Umbilical cord (tissue), 2 donors: ENCODE data around the gene ADAMTSL5. TPM values are rescaled to one million over a fixed set of nuclear protein-coding genes. Genes with fewer than 3 reads are reported as not detected.

Source experiments
- DNase-seq: peaks from one replicate; pipeline ENCODE4 v3.0.0-alpha.2; 2015; ENCODE audit warnings: low spot score
- total RNA-seq: library from RNA; depleted of rRNA; stranded (reverse); fragments of >200 nt; gene quantifications from one replicate; pipeline ENCODE4 v1.2.3, GENCODE V29; 2014; ENCODE audit warnings: low replicate concordance; ENCODE audit not compliant: insufficient read depth

The ADAMTSL5 gene
- total RNA-seq, 1 donor from 2014 or later = 5.1 TPM

DNA sequence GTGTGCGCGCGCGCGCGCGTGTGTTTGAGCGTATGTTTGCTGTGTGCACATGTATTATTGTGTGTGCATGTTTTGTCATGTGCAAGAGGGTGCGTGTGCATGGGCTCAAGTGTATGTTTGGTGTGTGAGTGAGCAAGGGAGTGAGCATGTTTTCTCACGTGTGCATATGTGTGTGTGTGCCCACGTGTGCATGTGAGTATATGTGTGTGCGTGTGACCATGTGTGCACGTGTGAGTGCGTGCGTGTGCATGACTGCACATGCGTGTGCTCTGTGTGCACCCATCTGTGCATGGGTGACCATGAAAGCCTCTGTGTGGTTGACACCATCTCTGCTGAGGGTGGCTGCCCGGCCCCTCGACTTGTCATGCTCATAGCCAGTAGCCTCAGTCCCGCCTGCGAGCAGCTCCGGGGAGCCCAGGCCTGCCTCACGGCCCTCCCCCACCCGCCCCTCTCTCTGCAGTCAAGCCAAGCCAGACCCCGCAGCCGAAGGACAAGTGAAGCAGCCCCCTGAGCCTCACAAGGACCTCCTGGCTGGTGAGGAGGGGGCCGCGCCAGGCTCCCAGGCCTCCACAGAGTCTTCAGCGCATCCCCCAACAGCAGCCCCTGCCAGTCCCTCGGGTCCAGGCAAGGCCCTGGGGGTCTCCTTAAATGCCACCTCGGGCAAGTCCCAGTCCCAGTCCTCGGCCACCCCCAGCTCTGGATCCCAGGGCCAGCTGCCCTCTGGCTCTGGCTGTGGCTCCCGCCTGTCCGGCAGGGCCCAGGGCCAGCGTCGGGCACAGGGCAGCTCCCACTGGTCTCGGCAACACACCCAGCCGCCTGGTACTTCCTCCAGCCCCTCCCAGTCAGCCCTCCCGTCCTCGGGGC is 15.9 kb downstream of the ADAMTSL5 start:
- no peak for DNase-seq

DNA sequence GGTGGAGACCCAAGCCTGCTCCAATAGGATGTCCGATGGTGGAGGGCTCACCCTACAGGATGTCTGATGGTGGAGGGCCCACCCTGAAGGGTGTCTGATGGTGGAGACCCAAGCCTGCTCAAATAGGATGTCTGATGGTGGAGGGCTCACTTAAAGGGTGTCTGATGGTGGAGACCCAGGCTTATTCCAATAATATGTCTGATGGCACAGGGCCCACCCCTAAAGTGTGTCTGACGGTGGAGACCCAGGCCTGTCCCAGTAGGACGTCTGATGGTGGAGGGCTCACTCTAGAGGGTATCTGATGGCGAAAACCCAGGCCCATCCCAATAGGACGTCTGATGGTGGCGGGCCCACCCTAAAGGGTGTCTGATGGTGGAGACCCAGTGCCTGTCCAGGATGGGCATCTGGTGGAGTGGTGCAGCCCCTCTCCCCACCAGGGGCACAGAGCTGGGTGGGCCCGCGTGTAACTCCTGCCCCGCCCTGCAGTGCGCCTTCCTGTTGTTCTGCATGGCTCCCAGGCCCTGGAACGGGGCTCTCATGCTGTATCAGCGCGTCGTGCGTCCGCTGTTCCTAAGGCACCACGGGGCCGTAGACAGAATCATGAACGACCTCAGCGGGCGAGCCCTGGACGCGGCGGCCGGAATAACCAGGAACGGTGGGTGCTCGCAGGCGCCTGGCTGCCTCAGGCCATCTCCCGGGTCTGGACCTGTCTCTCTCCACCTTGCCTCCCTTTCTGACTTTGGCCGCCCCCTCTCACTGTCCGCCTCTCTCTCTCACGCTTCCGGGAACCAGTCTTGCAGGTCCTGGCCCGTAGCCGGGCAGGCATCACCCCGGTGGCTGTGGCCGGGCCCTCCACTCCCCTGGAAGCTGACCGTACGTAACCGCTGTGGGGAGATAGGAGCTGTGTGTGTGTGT is 16.8 kb downstream of the ADAMTSL5 start:
- DNase-seq = no peak

DNA sequence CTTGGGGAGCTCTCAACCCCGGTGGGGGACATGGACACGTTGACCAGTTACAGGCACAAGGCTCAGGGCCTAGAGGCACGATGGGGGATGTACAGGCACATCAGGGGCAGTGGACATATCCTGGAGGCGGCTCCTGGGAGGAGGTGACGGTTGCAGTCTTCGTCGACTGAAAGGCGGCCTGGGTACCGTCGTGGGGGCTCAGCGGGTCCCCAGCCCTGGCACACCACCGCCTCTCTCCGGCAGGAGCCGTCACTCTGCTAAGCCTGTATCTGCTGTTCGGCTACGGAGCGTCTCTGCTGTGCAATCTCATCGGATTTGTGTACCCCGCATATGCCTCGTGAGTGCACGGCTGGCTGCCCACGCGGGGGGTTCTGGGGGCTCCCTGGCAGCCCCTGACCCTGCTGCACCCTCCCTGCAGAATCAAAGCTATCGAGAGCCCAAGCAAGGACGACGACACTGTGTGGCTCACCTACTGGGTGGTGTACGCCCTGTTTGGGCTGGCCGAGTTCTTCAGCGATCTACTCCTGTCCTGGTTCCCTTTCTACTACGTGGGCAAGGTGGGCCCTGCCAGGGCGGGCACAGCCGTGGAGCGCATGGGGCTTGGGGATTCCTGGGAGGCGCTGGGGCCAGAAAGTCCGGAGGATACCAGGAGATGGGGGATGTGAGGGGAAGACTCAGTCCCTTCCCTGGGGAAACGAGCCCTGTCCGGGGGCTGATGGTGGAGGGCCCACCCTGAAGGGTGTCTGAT is 17.6 kb downstream of the ADAMTSL5 start:
- no peak for DNase-seq

DNA sequence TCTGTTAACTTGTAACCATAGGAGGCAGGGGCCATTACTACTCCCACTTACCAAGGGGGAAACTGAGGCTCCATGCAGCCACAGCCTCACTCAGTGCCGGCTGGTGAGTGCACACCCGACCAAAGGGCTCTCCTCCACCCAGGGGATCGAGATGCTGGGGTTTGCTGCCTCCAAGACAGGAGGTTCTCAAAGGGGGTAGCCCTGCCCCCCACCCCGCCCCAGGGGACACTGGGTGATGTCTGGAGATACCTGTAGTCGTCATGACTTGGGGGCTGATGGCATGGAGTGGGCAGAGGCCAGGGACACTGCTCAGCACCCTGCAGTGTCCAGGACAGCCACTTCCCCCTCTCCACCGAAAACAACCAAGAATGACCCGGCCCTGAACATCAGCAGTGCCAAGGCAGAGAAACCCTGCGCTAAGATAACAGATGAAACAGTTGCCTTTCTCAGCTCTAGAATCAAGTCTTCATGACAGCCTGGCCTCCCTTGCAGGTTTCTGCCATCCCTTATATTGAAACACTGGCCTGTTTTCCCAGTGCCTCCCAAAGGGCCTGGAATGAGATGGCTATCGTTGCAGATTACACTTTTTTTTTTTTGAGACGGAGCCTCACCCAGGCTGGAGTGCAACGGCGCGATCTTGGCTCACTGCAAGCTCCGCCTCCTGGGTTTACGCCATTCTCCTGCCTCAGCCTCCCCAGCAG is 18.6 kb downstream of the ADAMTSL5 start:
- DNase-seq = no peak

DNA sequence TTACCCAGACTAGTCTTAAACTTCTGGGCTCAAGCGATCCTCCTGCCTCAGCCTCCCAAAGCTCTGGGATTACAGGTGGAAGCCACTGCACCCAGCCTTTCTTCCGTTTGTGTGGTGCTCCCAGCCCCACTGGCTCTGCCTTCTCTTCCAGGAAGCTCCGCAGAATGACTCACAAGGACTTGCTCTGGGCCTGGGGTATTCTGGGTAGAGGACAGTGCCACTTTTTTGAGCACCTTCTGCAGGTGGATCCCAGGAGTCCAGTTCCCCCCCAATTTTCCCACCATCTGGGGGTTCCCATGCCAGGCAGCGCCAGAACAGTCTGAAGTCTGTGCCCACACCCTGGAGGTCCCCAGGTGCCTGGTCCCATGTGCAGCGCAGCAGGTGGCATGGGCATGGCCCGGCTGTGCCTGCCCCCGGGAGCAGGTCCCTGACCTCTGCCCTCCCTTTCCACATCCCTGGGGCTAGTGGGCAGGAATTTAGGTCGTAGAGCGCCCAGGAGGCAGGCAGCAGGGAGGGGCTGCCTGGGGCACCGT is 20.3 kb downstream of the ADAMTSL5 start:
- no peak for DNase-seq

DNA sequence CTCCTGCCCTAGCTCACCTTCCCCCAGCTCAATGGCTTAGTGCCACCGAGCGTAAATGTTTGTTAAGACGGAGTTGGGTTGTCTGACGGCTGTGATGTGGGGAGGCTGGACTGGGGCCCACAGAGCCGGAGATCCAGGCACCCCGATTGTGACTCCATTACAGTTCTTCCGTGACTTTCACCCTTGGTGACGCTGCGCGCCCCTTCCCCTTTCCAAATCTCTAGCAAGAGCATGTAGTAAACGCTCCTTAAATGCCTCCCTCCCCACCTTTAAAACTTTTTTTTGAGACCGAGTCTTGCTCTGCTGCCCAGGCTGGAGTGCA is 21.0 kb downstream of the ADAMTSL5 start:
- no peak for DNase-seq

DNA sequence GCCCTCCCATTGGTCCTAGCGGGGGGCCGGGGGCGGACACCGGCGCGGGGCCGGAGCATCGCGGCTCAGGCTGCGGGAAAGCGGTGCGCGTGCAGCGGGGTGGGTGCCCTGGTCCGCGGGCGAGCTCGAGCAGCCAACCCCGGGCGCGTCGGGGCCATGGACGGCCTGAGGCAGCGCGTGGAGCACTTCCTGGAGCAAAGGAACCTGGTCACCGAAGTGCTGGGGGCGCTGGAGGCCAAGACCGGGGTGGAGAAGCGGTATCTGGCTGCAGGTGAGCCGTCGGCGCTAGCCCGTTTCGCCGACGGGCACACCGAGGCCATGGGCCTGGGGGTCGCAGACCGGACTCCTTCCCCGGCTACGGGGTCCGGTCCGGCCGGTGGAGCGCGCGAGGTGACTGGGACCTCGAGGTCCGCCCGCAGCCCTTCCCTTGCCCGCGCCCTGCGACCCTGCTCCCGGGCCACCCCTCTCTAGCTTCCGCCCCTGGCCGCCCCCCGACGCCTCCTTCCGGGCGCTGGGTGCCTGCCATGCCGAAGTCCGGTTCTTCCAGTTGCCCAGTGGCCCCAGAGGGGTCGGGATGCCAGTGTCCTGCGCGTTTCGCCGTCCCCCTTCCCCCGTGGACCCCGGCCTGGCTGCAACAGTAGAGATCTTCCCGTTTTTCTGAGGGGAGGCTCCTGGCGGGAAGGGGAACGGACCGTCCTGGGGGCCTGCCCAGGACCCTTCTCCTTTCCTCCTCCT is 21.5 kb downstream of the ADAMTSL5 start, which contains the start of gene REEP6:
Gene REEP6, plus strand, starts transcription at position 68 of the 735 bp plus-strand sequence. Its CDS starts 89 bp downstream, at position 157.
- no peak for DNase-seq

DNA sequence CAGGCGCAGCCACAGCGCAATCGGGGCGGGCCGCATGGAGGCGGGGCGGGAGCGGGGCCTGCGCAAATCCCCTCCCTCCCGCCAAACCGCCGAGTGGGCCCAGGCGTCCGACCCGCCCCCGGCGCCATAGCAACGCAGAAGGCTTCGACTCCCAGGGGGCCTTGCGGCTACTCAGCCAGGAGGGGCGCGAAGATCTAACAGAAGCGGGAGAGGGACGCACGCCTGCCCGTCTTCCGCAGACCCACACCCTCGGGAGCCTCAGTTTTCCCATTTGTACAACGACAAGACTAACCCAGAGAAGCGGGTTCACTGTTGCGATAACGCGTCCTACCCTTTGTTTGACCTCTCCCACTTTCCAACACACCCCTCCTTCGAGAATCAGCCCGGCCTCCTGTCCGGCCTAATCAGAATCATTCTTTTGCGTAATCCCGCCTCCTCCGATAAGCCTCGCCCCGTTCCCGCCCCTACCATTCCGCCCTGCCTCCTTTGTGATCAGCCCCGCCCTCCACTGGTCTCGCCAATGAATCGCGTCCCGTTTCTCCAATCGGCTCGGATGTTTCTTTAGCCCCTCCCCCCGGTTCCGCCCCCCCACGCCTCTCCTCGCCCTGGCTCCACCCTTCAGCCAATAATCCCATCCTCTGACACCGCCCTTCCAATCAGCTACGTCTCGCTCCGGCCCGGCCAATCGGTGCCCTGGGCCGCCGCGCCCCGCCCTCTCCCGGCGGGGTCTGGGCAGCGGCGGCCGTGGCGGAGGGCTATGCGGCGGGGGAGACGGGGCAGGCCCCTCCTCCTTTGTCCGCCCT is 22.3 kb downstream of the ADAMTSL5 start, which contains the start of gene PCSK4:
Gene PCSK4, minus strand, starts transcription at position 40 of the 803 bp plus-strand sequence. Its CDS starts 4 bp downstream, at position 36.
- peak; percentile 99 for DNase-seq

DNA sequence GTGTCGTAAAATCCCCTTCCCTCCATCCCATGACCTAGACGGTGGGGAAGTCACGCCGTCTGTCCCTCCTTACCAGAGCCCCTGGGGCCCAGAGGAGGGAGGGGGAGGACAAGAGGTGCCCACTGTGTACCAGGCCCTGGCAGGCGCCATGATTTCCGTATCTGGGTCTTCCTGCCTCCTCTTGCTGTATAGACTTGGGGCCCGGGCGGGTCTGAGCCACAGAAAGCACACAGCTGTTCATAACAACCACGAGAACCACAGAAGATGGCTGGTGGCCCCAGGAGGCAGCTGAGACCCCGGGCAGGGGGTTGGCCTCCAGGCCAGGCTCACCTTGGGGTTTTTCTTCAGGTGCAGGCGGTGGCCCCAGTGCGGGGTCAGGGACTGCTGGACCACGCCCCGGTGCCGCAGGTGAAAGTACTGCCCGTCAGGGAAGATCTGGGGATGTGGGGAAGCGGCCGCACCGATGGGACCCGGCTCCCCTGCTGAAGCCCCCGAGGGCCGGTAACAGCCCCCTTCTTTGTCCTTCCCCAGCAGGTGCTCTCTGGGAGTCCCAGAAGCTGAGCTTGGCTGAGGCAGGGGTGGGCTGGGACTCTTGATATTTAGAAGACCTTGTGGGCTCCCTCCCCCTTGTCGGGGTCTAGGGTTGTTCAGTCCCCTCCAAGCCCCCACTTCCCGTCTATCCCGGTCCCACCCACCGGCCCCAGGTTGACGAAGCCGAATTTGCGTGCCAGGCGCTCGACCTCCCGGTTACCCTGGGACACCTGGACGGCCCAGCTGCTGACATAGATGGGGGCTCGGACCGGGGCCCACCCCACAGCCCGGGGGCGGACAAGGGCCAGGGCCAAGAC is 23.1 kb downstream of the ADAMTSL5 start:
- DNase-seq = no peak

DNA sequence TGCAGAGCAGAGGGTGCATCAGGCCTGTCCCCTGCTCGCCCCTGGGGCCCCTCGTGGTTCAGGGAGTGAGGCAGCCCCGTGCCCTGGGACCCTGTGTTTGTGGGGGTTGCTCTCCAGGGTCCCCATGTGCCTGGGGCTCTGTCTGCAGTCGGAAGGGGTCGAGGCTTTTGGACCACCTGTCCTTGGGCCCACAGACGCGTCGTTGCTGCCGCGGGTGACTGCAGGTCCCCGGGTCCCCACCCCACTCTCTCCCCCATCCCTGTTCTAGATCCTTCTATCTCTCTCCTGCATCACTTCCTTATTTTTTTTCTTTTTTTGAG is 24.6 kb downstream of the ADAMTSL5 start:
- no peak for DNase-seq

DNA sequence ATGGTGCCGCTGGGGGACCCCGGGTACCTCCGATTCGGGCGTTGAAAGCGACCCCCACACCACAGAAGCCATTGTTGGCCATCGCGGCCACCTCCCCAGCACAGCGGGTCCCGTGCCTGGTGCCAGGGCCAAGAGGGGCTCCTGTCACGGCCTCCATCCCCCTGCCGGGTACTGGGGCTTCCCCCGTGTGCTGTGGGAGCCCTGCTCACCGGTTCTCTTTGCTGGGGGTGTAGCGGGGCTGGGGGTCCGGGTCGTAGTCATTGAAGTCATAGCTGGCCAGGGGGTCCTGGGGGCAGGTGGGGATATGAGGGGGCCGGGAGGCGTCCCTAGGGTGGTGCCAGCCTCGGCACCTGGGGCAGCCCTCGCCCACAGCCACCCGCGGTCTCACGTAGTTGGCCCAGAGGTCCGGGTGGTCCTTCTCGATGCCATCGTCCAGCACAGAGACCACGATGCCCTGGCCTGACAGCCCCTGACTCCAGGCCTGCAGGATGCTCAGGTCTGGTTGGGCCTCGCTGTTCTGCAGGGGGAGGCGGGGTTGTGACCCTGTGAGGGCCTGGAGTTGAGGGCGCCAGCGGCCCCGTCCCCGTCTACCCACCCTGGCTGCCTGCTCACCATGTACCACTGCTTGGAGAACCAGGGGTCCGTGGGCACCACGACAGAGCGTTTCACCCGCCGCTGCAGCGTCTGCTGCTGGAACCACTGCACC is 25.1 kb downstream of the ADAMTSL5 start:
- DNase-seq = no peak

DNA sequence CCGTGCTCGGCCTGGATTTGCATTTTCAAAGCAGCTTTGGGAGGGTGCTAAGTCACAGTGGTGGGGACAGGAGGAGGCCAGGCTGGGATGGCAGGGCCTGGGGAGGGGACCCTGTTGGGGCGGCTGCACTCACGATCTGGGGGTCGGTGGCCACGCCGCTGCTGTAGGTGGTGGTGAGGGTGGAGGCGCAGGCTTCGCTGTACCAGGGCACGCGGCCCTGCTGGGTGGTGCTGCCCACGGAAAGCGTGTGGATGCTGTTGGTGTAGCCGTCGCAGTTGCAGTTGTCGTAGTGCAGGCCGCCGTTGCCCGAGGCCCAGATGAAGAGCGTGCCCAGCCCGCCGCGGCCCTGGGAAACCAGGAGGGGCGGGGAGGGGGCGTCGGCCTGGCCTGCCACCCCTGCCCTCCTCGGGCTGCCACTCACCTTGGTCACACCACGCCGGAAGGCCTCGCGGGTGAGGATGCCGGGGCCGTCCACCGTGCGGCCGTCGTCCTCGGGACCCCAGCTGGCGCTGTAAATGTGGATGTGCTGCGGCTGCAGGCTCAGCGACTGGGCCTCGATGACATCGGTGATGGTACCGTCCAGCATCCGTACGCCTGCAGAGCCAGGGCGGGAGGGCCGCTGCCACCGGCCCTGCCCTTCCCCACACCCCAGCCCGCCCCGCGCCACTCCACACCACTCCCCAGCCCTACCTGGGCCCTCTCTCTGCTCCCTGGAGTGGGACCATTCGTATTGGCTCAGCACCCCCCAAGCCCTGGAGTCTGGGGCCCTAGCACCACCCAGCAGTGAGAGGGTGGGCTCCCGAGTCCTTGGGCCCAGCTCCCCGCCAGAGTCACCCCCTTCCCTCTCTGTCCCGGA is 25.9 kb downstream of the ADAMTSL5 start:
- no peak for DNase-seq

DNA sequence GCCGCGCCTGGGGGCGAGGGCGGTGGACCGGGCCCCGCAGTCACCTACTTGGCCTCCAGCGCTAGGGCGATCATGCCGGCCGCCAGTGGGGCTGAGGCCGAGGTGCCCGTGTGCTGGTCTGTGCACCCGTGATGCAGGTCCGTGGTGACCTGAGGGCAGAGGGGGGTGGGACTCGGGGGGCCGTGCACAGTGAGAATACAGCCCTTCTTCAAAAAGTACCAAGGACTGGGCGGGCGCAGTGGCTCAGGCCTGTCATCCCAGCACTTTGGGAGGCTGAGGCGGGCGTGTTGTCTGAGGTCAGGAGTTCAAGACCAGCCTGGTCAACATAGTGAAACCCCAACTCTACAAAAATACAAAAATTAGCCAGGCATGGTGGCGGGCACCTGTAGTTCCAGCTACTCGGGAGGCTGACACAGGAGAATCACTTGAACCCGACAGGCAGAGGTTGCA is 28.8 kb downstream of the ADAMTSL5 start:
- no peak for DNase-seq

DNA sequence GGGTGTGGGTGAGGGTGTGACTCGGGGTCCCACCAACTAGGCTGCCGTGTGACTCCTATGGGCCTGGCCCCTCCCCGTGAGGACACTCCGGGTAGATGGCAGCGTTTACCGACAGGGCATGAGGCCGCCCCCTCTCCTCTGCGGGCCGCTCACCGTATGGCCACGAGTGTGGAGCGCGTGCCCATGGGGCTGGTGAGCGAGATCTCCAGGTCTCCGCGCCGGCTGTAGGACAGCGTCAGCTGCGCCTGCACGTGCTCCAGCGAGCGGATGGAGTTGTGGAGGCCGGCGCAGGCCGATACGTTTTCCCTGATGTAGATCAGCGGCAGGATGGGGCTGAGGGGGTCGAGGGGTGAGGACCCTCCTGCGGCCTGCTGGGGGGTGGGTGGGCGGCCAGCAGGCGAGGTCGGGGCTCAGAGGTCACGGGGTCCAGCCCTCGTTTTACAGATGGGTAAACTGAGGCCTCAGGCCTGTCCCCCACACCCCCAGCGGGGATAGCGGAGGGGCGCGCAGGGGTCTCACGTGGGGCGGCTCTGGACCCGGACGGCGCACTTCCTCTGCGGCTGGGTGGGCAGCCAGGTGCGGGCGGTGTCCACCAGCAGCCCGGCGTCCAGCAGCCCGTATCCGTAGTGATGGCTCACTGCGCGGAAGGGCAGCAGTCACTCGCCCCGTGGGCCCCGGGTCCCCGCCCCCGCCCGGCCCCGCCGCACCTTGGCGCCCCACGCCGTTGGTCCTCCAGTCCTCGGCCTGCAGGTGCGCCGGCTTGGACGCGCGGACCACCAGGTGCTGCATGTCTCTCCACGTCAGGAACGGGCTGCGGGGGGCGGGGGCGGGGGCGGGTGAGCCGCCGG is 29.5 kb downstream of the ADAMTSL5 start:
- no peak for DNase-seq

DNA sequence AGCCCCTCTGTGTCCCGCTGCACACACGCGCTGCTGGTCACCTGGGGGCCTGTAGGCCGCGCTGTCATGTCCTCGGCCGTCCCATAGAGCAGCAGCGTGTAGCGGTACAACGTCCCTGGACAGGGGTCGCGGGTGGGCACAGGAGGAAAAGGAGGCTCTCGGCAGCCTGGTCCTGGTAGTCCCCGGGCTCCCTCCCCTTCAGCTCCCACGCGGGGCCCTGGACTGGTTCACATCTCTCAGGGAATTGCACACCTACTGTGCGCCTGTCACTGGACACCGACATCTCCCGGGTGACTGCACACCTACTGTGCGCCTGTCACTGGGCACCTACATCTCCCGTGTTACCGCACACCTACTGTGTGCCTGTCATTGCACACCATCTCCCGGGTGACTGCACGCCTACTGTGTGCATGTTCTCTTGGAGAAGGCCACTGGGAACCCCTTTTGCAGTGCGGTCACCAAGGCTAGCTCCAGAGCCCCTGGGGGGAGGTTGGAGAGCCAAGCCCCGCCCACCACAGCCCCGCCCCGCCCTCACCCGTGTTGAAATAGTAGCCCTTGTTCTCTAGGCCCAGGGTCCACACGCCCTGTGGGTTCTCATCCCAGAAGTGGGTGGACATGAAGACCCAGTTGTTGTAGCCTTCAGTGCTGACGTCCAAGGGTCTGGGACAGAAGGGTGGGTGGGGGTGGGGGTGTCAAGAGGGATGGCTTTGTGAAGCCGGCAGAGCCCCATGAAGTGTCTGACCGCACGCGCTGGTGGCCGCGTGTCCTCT is 30.3 kb downstream of the ADAMTSL5 start:
- DNase-seq = no peak
